Caki2 (cell line): ENCODE results near the gene TMEM212. TPM values are rescaled to one million over a fixed set of nuclear protein-coding genes. Genes with fewer than 3 reads are reported as not detected.

Experiments
- DNase-seq: peaks from one replicate; pipeline ENCODE4 v3.0.0-alpha.2; 2015; ENCODE audit warnings: low read depth
- in situ Hi-C: cut with HindIII; loops from 2 replicates; pipeline ENCODE4 v1.10.0; 2016; ENCODE audit warnings: low sequenced_read_pairs, low pct_unique_long_range_greater_than_20kb, mixed read lengths
- total RNA-seq: library from RNA; depleted of rRNA; stranded (reverse); fragments of >200 nt; shearing (Covaris generic); gene quantifications from 2 replicates; pipeline ENCODE4 v1.2.3, GENCODE V29; 2014; ENCODE audit warnings: low replicate concordance

TMEM212 gene
- total RNA-seq, 1 experiment from 2014 or later: not detected

DNA sequence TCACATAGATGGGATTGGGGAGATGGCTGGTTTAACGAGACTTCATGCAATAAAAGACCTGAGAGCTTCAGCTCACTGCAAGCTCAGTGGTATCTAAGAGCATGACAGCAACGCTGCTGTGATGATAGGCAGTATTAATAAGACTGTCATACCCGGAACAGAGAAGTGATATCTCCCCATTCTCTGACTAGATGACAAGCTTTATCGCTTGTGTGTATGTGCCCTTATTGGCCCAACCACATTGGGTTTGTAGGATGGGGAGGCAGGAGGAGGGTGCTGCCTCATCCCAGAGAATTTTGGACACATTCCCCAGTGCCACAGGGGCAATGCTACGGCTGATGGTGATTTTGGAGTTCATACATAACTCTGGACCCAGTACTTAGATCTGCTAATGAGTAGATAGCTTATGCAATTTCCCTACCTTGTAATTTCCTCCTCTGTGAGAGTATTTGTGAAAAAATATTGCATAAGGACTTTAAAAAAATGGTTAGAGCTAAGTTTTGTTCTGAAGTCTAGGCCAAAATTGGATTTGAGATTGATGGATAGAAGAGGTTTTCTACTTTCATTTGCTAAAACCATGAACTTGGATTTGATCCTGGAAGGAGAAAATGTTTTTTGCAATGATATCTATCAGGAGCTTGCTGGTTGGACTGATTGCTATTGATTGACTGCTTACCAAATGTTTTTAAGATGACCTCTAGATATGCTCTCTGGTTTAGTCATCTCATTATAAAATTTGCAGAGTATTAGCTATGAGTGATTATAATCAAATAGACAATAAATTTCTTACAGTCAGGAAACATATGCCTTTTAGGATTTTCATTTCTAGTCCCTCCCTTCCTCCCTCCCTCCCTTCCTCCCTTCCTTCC, 14.0 kb upstream of the TMEM212 start:
- no peak for DNase-seq

DNA sequence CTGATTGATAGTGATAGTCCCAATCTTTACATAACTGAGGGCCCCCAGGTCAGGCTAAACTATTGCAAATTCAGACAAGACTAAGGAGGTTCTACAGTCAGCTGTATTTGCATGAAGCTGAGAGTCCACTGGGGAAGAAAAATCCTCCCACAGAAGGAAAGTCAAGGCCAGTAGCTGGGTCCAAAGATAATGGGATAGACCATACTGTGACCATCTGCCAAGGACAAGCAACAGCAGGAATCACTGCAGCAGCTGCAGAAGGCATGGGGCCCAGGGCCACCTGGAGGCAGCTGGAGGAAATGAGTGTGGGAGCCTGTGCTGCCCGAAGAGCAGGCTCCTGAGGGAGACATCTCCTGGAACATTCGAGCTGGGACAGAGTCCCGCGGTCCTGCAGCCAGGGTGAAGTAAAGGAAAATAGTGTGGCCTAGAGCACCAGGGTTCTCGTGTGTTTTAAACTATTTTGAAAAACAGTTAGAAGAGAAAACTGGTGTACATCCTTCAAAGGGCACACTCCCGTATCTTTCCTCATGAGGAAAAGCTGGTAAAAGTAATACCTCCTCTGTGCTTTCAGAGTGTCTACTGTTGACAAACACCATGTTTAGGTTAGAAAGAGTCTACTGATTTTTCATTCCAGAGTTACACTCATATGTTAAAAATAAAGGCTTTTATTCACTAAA, 13.2 kb upstream of the TMEM212 start:
- in situ Hi-C loops: no loop called here
- peak; percentile 83 for DNase-seq

More for the DNA sequence above, 14.0 kb upstream of the TMEM212 start:
- in situ Hi-C loops: no loop called here

DNA sequence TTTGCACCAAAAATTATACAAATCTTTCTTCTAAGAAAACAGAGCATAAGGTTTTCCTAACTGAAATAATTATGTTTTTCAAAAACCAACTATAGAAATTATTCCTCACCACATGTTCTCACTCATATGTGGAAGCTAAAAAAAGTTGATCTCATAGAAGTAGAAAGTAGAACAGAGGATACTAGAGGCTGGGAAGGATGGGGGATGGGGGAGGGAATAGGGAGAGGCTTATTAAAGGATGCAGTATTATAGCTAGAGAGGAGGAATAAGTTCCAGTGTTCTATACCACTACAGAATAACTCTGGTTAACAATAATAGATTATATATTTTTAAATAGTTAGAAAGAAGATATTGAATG, 12.7 kb upstream of the TMEM212 start:
- in situ Hi-C loops: no loop called here
- no peak for DNase-seq

DNA sequence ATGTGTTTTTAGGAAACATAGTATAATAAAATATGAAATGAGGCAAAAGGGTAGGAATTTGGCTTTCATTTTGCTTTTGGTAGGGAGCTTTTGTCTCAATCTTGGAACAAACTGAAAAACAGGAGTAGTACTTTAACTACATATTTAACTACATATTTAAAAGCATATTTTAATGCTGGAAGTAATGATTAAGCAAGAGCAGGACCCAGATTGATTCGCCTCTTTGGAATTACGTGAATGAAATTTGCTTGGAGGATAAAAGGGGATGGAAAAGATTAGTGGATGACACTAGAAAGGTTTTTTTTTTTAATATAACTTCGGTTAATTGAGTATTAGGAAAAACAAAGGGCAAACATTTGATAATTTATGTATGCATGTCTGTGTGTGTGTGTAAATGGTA, 11.2 kb upstream of the TMEM212 start:
- no peak for DNase-seq
- in situ Hi-C loops: no loop called here

DNA sequence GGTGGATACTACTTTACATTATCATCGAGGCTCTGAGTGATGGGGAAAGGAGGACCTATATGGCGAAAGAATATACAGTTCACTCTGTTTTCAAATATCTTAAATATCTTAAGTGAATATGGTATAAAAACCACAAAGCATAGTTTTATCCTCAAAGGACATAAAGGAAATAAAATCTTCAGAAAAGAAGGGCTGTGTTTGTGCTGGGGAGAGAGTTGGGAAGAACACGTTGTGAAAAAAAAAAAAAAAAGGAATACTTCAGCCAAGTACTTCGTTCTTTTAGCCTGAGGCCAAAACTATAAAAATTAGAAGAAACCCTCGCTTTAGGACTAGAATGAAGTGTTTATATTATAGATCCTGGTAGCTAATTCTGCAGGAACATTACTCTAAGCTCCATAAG, 10.2 kb upstream of the TMEM212 start:
- in situ Hi-C loops: no loop called here
- DNase-seq: no peak

DNA sequence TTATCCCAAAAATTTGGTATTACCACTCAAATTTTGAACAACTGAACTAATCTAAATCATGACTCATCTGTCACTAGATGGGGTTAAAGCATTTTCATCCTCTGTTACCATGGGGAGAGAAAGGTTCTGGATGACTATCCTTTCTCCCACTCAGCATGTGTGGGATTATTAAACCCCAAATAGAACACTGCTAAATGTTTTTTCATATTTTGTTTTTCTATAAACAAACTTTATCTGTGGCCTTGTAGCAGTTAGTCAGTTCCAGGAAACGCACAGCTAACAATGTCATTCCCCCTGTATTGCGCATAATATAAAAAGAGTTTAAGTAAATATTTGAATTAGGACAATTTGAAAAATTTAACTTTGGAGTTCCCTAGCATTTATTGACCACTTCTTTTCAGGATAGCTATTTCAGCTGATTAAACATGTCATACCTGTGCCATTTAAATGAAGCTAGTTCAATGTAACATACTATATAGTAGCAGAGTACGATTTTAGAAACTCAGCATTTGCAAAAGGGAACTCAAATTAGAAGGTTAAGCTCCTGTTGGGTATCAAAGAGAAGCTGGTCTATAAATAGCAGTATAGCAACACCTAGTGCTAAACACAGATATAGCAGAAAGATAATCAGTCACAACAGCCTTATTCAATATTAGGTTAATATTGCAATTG, 9.2 kb upstream of the TMEM212 start:
- in situ Hi-C loops: no loop called here
- peak; percentile 45 for DNase-seq

DNA sequence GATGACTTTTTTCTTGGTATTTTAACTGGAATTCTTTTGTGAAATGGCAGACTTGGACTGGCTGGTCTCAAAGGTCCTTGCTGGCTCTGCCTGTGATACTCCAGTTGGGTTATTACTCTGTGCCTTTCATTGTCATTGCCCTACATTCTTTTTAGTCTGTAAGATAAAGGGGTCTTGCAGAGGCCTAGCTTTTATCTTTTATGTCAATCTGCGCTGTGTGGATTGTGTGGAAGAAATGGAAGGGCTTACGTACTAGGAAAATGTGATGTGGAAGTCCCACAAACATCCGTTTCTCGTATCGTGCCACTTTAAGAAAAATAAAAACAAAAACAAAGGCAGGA, 8.7 kb upstream of the TMEM212 start:
- no peak for DNase-seq
- in situ Hi-C loops: no loop called here

DNA sequence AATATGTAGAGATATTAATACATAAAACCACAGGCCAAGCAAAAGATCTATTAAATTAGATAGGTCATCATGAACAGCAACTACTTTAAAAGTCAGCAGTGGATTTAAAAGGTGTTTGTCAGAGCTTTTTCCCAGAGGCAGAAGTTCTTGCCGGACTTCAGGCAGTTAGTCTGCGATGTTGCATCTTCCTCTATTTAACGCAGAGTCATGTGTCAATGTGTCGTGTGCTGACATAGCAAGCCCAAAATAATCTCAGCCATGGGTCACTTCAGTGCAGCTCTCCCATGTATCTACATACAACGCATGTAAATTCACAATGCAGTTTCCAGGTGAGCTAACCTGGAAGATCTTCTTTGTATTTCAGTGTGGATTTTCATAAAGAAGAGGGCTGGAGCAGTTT, 8.0 kb upstream of the TMEM212 start:
- in situ Hi-C loops: no loop called here
- DNase-seq: no peak

DNA sequence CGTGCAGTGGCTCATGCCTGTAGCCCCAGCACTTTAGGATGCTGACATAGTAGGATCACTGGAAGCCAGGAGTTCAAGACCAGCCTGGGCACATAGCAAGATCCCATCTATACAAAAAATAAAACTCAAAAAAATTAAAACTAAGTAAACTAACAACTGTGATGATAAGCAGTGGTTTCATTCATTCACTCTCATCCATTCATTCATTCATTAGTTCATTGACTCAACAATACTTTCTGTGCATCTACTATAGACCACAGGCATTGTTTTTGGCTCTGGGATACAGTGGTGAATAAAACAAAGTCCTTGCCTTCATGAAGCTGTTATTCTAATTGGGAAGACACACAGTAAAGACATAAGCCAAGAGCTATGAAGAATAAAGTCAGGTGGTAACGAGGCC, 7.5 kb upstream of the TMEM212 start:
- in situ Hi-C loops: no loop called here
- DNase-seq: no peak

DNA sequence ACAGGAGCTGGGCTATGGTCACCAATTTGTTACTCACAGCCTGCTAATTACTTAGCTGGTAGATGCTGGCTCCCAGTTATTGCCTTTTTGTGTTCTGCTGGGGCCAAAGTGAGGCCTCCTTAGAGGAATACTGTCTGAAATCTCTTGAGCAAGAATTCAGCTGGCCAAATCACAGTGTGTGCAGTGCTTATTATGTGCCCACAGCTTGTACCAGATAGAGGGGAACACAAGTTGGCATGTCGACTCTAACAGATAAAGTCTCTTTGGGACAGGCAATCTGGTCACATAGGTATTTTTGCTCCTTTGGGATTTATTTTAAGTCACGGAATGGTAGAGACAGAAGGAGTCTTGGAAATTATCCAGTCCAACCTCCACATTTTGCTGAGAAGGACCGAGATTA, 6.3 kb upstream of the TMEM212 start:
- in situ Hi-C loops: no loop called here
- DNase-seq: no peak

DNA sequence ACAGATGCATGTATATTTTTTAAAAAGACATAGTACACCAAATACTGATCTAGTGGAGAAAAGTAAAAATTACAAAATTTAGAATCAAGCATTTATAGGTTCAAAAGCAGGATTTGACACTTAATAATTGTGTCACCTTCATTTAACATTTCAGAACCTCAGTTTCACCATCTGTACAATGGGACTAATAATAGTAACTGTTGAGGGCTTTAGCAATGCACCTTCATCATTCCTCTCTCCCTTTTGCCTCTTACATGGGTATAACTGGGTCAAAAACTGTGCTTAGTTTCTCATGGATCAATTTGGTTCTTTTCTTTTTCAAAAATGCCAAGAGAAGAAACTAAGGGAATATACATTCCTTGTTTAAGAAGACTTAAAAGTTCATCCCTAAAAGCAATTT, 5.5 kb upstream of the TMEM212 start:
- in situ Hi-C loops: no loop called here
- no peak for DNase-seq

DNA sequence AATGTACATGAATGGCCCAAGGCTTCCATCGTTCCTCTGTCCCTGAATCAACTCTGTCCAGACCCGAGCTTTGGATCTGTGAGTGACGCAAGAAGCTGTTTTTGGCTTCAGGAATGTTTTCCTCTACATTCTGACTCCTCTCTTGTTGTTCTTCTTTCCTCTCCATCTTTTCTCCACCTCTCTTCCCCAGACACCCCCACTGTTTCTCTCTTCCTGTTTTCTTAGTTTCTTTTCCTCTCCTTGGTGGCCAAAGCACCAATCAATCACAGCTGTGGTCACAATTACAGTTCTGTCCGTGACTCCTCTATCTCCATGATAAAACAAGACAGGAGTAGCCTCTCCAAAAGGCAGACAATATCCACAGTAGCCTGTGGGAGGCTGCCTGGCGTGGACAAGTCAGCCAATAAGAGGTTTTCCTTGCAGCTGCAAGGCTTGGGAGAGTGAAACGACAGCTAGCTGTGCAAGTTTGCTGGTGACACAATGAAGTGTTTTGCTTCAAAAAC, 4.9 kb upstream of the TMEM212 start:
- no peak for DNase-seq
- in situ Hi-C loops: no loop called here

DNA sequence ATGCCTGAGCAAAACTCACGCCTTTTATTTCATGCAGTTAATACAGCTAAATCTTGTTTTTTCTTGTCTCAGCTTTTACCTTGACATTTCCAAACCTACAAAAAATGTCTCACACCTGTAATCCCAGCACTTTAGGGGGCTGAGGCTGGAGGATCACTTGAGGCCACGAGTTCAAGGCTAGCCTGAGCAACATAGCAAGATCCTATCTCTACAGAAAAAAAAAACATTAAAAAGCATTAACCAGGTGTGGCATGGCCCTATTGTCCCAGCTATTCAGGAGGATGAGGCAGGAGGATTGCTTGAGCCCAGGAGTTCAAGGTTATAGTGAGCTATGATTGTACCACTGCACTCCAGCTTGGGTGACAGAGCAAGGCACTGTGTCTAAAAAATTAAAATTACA, 3.9 kb upstream of the TMEM212 start:
- in situ Hi-C loops: no loop called here

DNA sequence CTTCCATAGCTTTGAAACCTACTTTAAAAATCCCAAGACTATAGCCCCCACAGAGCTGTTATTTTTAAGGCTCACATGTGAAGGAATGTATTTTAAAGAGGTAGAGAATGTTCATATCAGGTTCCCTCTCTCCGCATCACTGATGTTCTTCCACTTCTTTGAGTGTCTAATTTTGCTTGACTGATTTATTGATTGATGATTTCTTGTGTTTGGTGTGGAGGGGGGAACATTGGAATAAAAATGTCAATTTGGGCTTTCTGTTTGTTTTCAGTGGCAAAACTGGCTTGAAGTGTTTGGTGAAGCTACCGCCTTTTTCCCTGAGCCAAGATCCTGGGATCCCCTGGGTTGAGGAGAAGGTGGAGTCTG, 2.7 kb upstream of the TMEM212 start:
- in situ Hi-C loops: no loop called here
- no peak for DNase-seq

More for the DNA sequence above, 3.9 kb upstream of the TMEM212 start:
- DNase-seq: no peak

DNA sequence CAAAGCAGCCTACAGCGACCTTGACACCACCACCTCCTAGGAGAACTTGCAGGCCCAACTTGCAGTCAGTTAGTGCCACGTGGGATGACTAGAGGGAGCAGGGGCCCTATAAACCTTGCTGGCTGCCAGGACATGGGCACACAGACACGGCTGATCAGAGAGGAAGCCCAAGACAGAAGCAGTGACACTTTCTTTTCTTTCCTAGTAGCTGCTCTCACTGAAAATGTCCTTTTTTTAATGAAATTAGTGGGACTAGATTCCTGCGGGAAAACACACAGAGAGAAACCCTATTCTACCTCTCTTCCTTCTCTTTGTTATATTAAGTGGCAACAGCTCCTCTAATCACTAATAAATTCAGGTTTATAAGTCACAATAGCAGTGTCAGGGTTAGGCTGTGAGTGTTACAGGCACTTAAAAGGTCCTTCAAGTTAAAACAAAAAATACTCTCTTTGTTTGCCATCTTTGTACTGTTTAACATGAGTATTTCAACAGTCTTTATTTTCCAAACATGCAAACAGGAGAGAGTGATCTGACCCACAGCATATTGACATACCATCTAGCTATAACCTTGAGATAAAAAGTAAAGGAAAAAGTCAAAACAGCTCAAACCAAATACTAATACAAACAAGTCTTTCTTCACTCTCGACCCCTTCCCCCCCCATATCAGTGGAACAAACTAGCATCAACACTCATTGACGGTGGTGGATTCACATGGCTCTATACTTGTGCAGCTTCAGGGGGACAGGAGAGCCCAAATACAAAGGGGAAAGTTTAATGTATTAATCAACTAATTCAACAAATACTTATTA, 2.1 kb upstream of the TMEM212 start:
- no peak for DNase-seq
- in situ Hi-C loops: no loop called here

DNA sequence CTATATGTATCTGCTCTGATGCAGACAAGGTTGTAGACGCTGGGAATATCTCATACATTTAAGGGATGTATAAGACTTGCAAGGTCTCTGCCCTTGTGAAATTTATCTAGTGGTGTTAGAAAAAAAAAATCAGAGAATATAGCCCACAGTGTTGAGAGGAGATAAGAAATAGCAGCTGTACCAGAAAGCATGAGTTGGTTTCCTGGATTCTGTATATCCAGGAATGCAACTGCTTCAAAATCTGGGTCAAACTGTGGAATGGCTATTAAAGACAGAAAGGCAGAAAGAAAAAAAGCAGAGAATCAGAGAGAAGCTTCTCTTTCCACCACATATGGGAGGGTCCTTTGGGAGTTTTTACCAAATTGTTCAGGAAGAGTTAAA, 1.5 kb upstream of the TMEM212 start:
- no peak for DNase-seq
- in situ Hi-C loops: no loop called here

DNA sequence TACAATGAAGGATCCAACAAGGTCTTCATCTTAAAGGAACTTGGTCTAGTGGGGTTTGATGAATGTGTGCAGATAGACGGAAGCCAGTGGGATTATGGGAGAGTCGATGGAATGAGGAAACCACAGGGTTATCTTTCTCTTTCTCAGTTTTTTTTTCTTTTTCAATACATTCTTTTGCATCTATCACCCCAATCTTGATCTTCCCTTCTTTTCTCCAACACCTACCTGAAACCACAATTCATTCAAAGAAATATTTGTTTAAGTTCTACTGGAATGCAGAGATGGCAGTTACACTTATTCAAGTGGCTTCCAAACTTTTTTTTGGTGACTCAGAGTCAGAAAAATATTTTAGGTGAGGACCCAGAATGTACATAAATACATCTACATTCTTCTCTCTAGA, 1.7 kb downstream of the TMEM212 start:
- DNase-seq: no peak
- in situ Hi-C loops: no loop called here

DNA sequence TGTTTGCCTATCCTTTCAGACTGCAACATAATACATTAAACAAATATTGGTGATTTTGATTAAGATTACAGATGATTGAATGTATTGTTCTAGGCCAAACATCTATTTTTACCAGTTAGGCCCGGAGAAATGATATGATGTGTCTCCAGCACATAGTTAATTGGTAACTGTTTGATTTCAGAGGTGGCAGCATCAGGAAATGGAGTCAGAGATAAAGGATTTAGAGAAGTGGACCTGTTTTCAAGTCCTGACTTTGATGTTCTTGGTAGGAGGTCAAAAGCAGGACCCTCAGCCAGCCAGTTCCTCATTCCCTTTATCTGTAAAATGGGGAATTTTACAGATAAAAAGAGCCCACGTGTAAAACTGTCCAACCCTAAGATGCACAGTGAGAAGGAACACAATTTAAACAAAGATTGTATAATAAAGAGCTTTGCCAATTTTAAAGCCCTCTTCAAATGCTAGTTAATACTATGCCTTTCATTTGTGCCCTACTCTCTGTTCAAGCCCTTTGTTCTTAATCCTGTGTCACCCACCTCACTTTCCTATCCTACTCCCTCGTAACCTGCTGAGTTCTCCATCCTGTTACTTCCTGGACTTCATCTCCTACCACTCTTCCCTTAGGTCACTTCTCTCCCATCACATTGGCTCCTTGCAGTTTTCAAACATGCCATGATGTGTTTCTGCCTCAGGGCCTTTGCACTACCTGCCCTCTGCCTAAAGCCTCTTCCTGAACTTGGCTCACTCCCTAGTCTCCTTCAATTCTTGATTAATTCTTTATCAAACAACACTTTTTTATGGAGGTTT, 2.5 kb downstream of the TMEM212 start:
- in situ Hi-C loops: no loop called here
- DNase-seq: no peak
